Hepatocyte (in vitro differentiated cells): Measurements from ENCODE around the gene PLCB2.

Experiments used
- CTCF ChIP-seq: fragments of 200-600 bp; sonication (generic); IDR thresholded peaks from 2 replicates; pipeline ENCODE4 v1.5.1; 2016; ENCODE audit warnings: antibody characterized with exemption, mild to moderate bottlenecking; ENCODE audit not compliant: poor library complexity
- EZH2phosphoT487 ChIP-seq: fragments of 200-600 bp; sonication (generic); IDR thresholded peaks from one replicate; pipeline ENCODE4 v1.6.1; 2018; ENCODE audit warnings: antibody characterized with exemption, mild to moderate bottlenecking, low read depth, moderate library complexity; ENCODE audit not compliant: unreplicated experiment, severe bottlenecking

- TF ChIP-seq EZH2phosphoT487 (no peak), CTCF (no peak)
Measured at GRCh38 chr15:40266828-40267304, 40.9 kb downstream of the PLCB2 start.
